ENCODE data around the gene FRMPD2. TPM values are rescaled to one million over a fixed set of nuclear protein-coding genes. Genes with fewer than 3 reads are reported as not detected.
A peak's percentile ranks its signal among the peaks of the same experiment; 100 is the strongest.

The FRMPD2 gene
- total RNA-seq, 4 donors from 2014 or later: not detected

- TF ChIP-seq, protein P1, sequence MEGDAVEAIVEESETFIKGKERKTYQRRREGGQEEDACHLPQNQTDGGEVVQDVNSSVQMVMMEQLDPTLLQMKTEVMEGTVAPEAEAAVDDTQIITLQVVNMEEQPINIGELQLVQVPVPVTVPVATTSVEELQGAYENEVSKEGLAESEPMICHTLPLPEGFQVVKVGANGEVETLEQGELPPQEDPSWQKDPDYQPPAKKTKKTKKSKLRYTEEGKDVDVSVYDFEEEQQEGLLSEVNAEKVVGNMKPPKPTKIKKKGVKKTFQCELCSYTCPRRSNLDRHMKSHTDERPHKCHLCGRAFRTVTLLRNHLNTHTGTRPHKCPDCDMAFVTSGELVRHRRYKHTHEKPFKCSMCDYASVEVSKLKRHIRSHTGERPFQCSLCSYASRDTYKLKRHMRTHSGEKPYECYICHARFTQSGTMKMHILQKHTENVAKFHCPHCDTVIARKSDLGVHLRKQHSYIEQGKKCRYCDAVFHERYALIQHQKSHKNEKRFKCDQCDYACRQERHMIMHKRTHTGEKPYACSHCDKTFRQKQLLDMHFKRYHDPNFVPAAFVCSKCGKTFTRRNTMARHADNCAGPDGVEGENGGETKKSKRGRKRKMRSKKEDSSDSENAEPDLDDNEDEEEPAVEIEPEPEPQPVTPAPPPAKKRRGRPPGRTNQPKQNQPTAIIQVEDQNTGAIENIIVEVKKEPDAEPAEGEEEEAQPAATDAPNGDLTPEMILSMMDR (IDR thresholded peaks at IDR 0.05): no peak
- TF ChIP-seq POLR2AphosphoS5 (IDR thresholded peaks at IDR 0.05) (no peak), POLR2A (IDR thresholded peaks at IDR 0.05; ENCODE audit: low read depth) (no peak), EP300 (IDR thresholded peaks at IDR 0.05) (no peak)
- DNase-seq (ENCODE audit: extremely low spot score): no peak
- Histone ChIP-seq H3K27me3 (no peaks in the 10 kb centered on the region), H3K9me3 (no peaks in the 10 kb centered on the region), H3K27ac (replicated peaks in 1 of 4) (no peak overlapping the region), H3K4me1 (peaks cover 3 to 49% (median 23%) of the 10 kb centered on the region in 4 donors), H3K36me3 (no peaks in the 10 kb centered on the region), H3K4me3 (no peak overlapping the region)
- intact Hi-C loops (cut with DNase I): no loop called here
- 100% methylated on average over 2 of the region's 2 CpGs for WGBS
Measured at GRCh38 chr10:48314107-48314506, 39.6 kb upstream of the FRMPD2 start.

DNA sequence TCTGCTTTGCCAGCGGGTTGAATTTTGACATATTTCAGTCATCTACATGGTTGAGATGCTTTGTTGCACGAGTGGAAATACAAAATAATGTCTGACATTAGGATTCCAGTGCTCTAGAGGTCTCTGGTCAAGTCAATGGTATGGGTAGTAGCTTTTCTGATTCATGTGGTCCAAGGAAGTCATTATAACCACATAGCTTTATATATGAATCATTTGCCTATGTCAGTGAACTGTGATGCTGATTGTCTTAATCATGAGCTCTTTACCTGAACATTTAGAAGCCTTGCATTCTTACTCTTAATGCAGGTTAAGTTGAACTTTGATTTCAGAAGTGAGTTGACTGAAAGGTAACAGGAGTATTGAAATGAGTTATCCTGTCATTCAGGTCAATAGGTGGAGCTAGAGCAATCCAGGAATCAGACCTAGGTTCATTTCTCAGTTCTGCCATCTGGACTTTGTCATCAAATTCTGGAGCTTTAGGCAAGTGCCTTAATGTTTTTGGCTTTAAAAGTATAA, 35.3 kb upstream of the FRMPD2 start:
- intact Hi-C loops (cut with DNase I): no loop called here
- no peak for DNase-seq (ENCODE audit: extremely low spot score)
- Histone ChIP-seq H3K9me3 (no peaks in the 10 kb centered on the region), H3K27ac (replicated peaks in 1 of 4) (no peak overlapping the region), H3K4me3 (no peak overlapping the region), H3K36me3 (no peaks in the 10 kb centered on the region), H3K27me3 (no peaks in the 10 kb centered on the region), H3K4me1 (peaks cover 15 to 52% (median 36%) of the 10 kb centered on the region in 4 donors)
- TF ChIP-seq, protein P1 (IDR thresholded peaks at IDR 0.05): peak in 1 of 3 experiments; percentile 4
- TF ChIP-seq POLR2A (IDR thresholded peaks at IDR 0.05; ENCODE audit: low read depth) (no peak), POLR2AphosphoS5 (IDR thresholded peaks at IDR 0.05) (no peak)
- 77% methylated on average over 2 of the region's 2 CpGs for WGBS

GRCh38 chr10:48307711-48308018, 33.2 kb upstream of the FRMPD2 start:
- Histone ChIP-seq H3K9me3 (no peaks in the 10 kb centered on the region), H3K4me3 (peak overlapping the region; percentile 83 to 98 (median 90)), H3K27ac (replicated peaks in 1 of 4) (peak overlapping the region in 3 of 4 donors; percentile 96 to 97 (median 97)), H3K27me3 (no peaks in the 10 kb centered on the region), H3K4me1 (peaks cover 15 to 45% (median 33%) of the 10 kb centered on the region in 4 donors), H3K36me3 (no peaks in the 10 kb centered on the region)
- no peak for DNase-seq (ENCODE audit: extremely low spot score)
- TF ChIP-seq EP300 (IDR thresholded peaks at IDR 0.05) (no peak), POLR2AphosphoS5 (IDR thresholded peaks at IDR 0.05) (no peak), POLR2A (IDR thresholded peaks at IDR 0.05; ENCODE audit: low read depth) (no peak)
- TF ChIP-seq, protein P1 (IDR thresholded peaks at IDR 0.05): no peak
- WGBS: 13% methylated on average over 3 of the region's 3 CpGs
- intact Hi-C loops (cut with DNase I): no loop called here

DNA sequence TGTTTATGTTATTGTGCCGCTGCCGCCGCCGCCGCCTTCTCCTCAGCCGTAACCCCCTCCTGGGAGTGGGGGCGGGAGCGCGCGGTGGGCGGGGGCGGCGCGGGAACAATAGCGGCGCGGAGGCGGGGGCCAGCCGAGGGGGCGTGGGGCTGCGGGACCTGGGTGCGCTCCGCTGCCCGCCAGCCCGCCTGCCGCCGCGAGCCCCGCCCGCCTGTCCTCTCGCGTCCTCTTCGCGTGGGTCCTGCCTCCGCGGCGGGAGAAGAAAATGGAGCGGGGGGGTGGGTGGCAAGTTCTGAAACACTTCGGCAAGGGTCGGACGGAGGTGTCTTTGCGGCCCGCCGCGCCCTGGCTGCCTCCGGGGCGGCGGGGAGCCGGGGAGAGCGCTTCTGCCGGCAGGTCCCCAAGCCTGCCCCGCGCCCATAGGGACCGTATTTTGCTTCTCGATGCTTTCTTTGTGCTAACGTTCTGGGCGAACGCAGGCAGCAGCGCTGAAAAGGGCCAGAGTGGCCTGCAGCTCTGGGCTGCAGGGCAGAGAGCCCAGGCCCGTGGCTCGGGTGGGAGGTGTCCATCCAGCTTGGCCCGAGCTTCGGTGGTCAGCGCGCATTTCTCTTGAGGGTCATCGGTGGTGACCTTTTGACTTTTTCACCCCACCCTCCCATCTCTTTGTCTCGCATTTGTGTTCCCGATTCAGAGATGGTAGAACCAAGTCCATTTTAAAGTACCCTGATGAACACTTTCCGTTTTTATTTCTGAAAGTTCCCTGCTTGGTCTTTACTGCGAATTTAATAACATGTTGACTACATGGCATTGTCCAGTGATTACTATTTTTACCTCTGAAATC, 32.6 kb upstream of the FRMPD2 start:
- no peak for DNase-seq (ENCODE audit: extremely low spot score)
- TF ChIP-seq POLR2A (IDR thresholded peaks at IDR 0.05; ENCODE audit: low read depth) (no peak), POLR2AphosphoS5 (IDR thresholded peaks at IDR 0.05) (peak in 1 of 2 donors; percentile 19), EP300 (IDR thresholded peaks at IDR 0.05) (no peak)
- TF ChIP-seq, protein P1 (IDR thresholded peaks at IDR 0.05): no peak
- Histone ChIP-seq H3K4me1 (peaks cover 12 to 45% (median 32%) of the 10 kb centered on the region in 4 donors), H3K4me3 (peak overlapping the region; percentile 83 to 98 (median 90)), H3K27me3 (no peaks in the 10 kb centered on the region), H3K27ac (replicated peaks in 1 of 4) (peak overlapping the region; percentile 96 to 99 (median 97)), H3K36me3 (no peaks in the 10 kb centered on the region), H3K9me3 (no peaks in the 10 kb centered on the region)
- WGBS: 0% methylated on average over 10 of the region's 70 CpGs
- intact Hi-C loops (cut with DNase I): no loop called here
